ENCODE results near the gene PHF21A.

PHF21A gene

GRCh38 chr11:45919806-45920530 is 201.3 kb downstream of the PHF21A start:
- TF ChIP-seq, protein P1, sequence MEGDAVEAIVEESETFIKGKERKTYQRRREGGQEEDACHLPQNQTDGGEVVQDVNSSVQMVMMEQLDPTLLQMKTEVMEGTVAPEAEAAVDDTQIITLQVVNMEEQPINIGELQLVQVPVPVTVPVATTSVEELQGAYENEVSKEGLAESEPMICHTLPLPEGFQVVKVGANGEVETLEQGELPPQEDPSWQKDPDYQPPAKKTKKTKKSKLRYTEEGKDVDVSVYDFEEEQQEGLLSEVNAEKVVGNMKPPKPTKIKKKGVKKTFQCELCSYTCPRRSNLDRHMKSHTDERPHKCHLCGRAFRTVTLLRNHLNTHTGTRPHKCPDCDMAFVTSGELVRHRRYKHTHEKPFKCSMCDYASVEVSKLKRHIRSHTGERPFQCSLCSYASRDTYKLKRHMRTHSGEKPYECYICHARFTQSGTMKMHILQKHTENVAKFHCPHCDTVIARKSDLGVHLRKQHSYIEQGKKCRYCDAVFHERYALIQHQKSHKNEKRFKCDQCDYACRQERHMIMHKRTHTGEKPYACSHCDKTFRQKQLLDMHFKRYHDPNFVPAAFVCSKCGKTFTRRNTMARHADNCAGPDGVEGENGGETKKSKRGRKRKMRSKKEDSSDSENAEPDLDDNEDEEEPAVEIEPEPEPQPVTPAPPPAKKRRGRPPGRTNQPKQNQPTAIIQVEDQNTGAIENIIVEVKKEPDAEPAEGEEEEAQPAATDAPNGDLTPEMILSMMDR (IDR thresholded peaks at IDR 0.05; ENCODE audit: low read depth, low read length) = no peak
- no peak overlapping the region for H3K4me3 ChIP-seq (ENCODE audit: low read depth, low read length)

GRCh38 chr11:45918962-45919675 is 202.1 kb downstream of the PHF21A start:
- TF ChIP-seq, protein P1 (IDR thresholded peaks at IDR 0.05; ENCODE audit: low read depth, low read length) = no peak
- H3K4me3 ChIP-seq (ENCODE audit: low read depth, low read length) = peak overlapping the region; percentile 87

GRCh38 chr11:45918331-45918941 is 202.8 kb downstream of the PHF21A start:
- peak overlapping the region; percentile 87 for H3K4me3 ChIP-seq (ENCODE audit: low read depth, low read length)
- TF ChIP-seq, protein P1 (IDR thresholded peaks at IDR 0.05; ENCODE audit: low read depth, low read length) = no peak

DNA sequence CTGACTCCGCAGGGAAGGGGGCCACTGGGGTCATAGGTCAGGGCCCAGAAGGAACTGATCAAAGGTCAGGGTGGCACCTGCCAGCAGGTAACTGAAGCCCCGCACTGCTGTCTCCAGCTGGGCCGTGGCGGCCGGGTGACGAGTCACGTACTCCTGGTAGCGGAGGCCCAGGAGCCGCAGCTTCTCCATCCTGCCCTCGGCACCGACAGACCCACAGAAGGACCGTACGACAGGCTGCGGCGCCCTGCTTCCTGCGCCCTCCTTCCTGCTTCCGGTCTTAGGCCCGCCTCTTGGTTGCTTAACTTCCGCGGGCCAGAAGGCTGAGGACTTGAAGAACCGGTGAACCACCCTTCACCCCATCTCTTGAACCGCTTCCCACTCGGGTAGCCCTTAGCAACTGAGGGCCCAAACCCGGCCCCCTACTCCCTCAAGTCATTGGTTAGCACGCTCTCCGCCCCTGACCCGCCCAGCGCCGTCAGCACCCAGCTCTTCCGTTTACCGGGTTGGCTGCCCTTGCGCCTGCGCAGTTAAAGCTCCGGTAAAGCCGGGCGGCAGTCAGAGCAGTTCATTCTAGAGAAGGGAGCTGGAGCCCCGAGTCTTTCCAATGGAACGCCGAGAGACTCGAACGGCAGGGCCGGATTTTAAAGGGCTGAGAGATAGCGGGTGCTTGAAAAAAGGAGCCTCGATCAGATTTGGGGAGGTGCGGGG is 203.5 kb downstream of the PHF21A start, which contains the start of gene PEX16:
Gene PEX16 (minus strand): TSS at position 255 of the 708 bp plus-strand sequence. CDS start 66 bp downstream, at position 189.
- TF ChIP-seq, protein P1 (IDR thresholded peaks at IDR 0.05; ENCODE audit: low read depth, low read length) = no peak
- peak within 1 kb of the TSS; percentile 87 for H3K4me3 ChIP-seq (ENCODE audit: low read depth, low read length)

GRCh38 chr11:45917286-45917622 is 204.0 kb downstream of the PHF21A start:
- peak overlapping the region; percentile 87 for H3K4me3 ChIP-seq (ENCODE audit: low read depth, low read length)
- TF ChIP-seq, protein P1 (IDR thresholded peaks at IDR 0.05; ENCODE audit: low read depth, low read length) = no peak

DNA sequence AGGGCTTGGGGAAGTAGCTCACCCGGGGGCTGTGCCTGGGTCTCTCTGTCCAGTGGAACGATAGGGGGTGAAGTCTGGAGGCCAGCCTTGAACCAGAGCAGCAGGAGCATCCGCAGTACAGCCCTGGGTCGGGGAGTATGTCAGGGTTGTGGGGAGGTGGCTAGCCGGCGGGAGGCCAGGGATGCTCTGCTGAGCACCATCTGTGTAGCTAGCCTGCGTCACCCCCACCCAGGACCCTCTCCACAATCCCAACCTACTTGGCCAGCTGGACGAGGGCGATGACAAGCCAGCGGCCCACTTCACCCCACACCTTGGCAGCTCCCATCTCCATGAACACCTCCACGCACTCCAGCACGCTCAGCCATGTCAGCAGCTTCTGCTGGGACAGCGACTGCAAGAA is 205.8 kb downstream of the PHF21A start:
- H3K4me3 ChIP-seq (ENCODE audit: low read depth, low read length) = no peak overlapping the region
- TF ChIP-seq, protein P1 (IDR thresholded peaks at IDR 0.05; ENCODE audit: low read depth, low read length) = no peak

Measured in WI38 (cell line).